Loucy (cell line): Measurements from ENCODE around the gene WNK1.

Source experiments
- H2AFZ ChIP-seq: fragments of 200-600 bp; sonication (generic); 2 replicates; pipeline ENCODE4 v1.6.0; 2016; ENCODE audit warnings: antibody characterized with exemption, mild to moderate bottlenecking, low read length, moderate library complexity
- H3F3A ChIP-seq: fragments of 200-600 bp; 2 replicates; pipeline ENCODE4 v1.6.0; 2016; ENCODE audit warnings: antibody characterized with exemption, low read depth, mild to moderate bottlenecking
- H3K27me3 ChIP-seq: fragments of 200-600 bp; sonication (generic); 2 replicates; pipeline ENCODE4 v1.6.1; 2014; ENCODE audit warnings: low read length, mild to moderate bottlenecking; ENCODE audit not compliant: insufficient read depth, poor library complexity, severe bottlenecking
- H3K36me3 ChIP-seq: fragments of 200-600 bp; sonication (generic); 2 replicates; pipeline ENCODE4 v1.6.1; 2016; ENCODE audit warnings: low read length; ENCODE audit not compliant: insufficient read depth
- H3K4me1 ChIP-seq: fragments of 200-600 bp; sonication (generic); 2 replicates; pipeline ENCODE4 v1.5.1; 2014; ENCODE audit warnings: low read length, mild to moderate bottlenecking; ENCODE audit not compliant: insufficient read depth, poor library complexity, severe bottlenecking
- H3K4me2 ChIP-seq: fragments of 200-600 bp; sonication (generic); 2 replicates; pipeline ENCODE4 v1.6.0; 2014; ENCODE audit warnings: antibody characterized with exemption, low read length, low read depth, mild to moderate bottlenecking; ENCODE audit not compliant: poor library complexity, severe bottlenecking
- H3K4me3 ChIP-seq: fragments of 200-600 bp; sonication (generic); 2 replicates; pipeline ENCODE4 v1.5.1; 2014; ENCODE audit warnings: low read length, mild to moderate bottlenecking, mixed read lengths; ENCODE audit not compliant: poor library complexity, severe bottlenecking
- H3K79me2 ChIP-seq: fragments of 200-600 bp; sonication (generic); 2 replicates; pipeline ENCODE4 v1.6.1; 2014; ENCODE audit warnings: low read length; ENCODE audit not compliant: insufficient read depth
- H3K9ac ChIP-seq: fragments of 200-600 bp; sonication (generic); 2 replicates; pipeline ENCODE4 v1.6.0; 2014; ENCODE audit warnings: mild to moderate bottlenecking, low read depth, low read length, moderate library complexity; ENCODE audit not compliant: poor library complexity, severe bottlenecking
- H3K9me2 ChIP-seq: fragments of 200-600 bp; sonication (generic); replicated peaks from 2 replicates; pipeline ENCODE4 v1.6.1; 2016; ENCODE audit warnings: low read depth, low read length, mixed read lengths
- H3K9me3 ChIP-seq: fragments of 200-600 bp; sonication (generic); 2 replicates; pipeline ENCODE4 v1.6.1; 2014; ENCODE audit warnings: mild to moderate bottlenecking, antibody characterized with exemption, low read length, low read depth; ENCODE audit not compliant: insufficient read depth
- H4K20me1 ChIP-seq: fragments of 200-600 bp; sonication (generic); 2 replicates; pipeline ENCODE4 v1.6.0; 2014; ENCODE audit warnings: antibody characterized with exemption, low read length, mild to moderate bottlenecking; ENCODE audit not compliant: insufficient read depth, poor library complexity, severe bottlenecking
- CTCF ChIP-seq: fragments of 200-600 bp; sonication (generic); conservative IDR thresholded peaks from 2 replicates; pipeline ENCODE4 v1.5.1; 2014; ENCODE audit warnings: mild to moderate bottlenecking, antibody characterized with exemption, low read length
- EZH2phosphoT487 ChIP-seq: fragments of 200-600 bp; IDR thresholded peaks from 2 replicates; pipeline ENCODE4 v1.6.1; 2018; ENCODE audit warnings: antibody characterized with exemption, mild to moderate bottlenecking, moderate library complexity, borderline replicate concordance

The WNK1 gene

DNA sequence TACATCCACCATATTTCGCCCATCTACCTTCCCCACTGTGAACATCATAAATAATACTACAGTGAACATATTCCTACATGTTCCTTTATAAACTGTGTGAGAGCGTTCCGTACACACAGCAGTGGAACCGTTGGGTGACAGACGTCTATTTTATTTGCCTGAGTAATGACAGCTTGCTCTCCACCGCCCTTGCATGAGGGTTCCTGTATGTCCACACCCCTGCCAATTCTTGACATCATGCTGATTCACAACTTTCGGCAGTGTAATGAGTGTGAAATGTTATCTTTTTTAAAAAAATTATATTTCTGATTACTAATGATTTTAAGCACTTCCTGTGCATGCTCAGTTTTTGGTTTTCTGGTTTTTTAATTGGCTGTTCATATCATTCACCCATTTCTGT is 201.4 kb downstream of the WNK1 start:
- Histone ChIP-seq H3K9ac (no peak overlapping the region), H2AFZ (no peak overlapping the region), H3F3A (no peaks in the 10 kb centered on the region), H3K9me2 (no peaks in the 10 kb centered on the region), H3K4me2 (no peak overlapping the region), H3K4me1 (peaks cover 4% of the 10 kb centered on the region), H4K20me1 (no peaks in the 10 kb centered on the region), H3K4me3 (no peak overlapping the region), H3K36me3 (no peaks in the 10 kb centered on the region), H3K27me3 (no peaks in the 10 kb centered on the region), H3K9me3 (no peaks in the 10 kb centered on the region), H3K79me2 (peaks cover 4% of the 10 kb centered on the region)
- TF ChIP-seq EZH2phosphoT487 = no peak
- no peak for TF ChIP-seq CTCF

DNA sequence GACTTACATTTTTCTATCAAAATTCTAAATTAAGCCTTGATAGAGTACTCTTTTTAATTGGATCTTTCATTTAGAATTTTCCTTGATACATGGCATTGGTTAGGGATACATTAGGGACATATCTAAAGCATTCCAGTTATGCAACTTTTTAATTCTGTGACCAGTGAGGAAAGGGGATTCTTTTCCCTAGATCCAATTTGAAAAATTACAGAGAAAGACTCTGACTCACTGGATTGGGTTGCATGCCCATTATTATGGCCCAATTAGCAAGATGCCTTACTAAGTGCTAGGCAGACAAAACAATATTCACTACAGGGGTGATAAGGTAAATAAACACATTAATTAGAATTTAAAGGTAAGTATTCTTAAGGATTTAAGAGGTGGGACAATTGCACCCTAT is 202.4 kb downstream of the WNK1 start:
- no peak for TF ChIP-seq EZH2phosphoT487
- TF ChIP-seq CTCF = no peak
- Histone ChIP-seq H3K9me2 (no peaks in the 10 kb centered on the region), H3K36me3 (no peaks in the 10 kb centered on the region), H4K20me1 (no peaks in the 10 kb centered on the region), H3K9ac (no peak overlapping the region), H3K4me3 (no peak overlapping the region), H3K4me1 (peaks cover 4% of the 10 kb centered on the region), H3K27me3 (no peaks in the 10 kb centered on the region), H2AFZ (no peak overlapping the region), H3K9me3 (no peaks in the 10 kb centered on the region), H3K4me2 (no peak overlapping the region), H3K79me2 (no peaks in the 10 kb centered on the region), H3F3A (no peaks in the 10 kb centered on the region)

DNA sequence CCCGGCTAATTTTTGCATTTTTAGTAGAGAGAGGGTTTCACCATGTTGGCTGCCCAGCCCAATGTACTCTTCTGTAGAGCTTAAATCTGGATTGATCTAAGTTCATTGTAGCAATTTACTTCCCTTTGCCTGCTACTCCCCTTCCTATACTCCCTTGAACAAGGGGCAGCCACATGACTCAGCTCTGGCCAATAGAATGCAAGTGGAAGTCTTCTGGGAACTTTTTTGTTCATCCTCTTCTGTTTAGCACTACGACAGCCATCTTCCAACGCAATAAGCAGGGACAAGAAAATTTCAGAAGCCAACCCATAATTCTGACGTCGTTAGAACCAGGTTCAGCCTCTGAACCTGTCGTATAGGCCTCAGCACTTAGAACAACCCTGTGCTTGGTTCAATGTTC is 203.6 kb downstream of the WNK1 start:
- H3K4me1 ChIP-seq = peaks cover 4% of the 10 kb centered on the region
- no peaks in the 10 kb centered on the region for H4K20me1 ChIP-seq
- H3K9me2 ChIP-seq = no peaks in the 10 kb centered on the region
- H3K9me3 ChIP-seq = no peaks in the 10 kb centered on the region
- H3K9ac ChIP-seq = no peak overlapping the region
- H2AFZ ChIP-seq = 0 out of 2 replicates have a peak overlapping the region, but pooled peaks have one; percentile 22
- no peak overlapping the region for H3K4me3 ChIP-seq
- H3K36me3 ChIP-seq = no peaks in the 10 kb centered on the region
- H3K27me3 ChIP-seq = no peaks in the 10 kb centered on the region
- no peak for TF ChIP-seq EZH2phosphoT487
- no peak for TF ChIP-seq CTCF
- no peaks in the 10 kb centered on the region for H3K79me2 ChIP-seq
- H3F3A ChIP-seq = no peaks in the 10 kb centered on the region
- H3K4me2 ChIP-seq = no peak overlapping the region
